ENCODE results near the gene ARL8B. TPM values are rescaled to one million over a fixed set of nuclear protein-coding genes. Genes with fewer than 3 reads are reported as not detected.

ARL8B gene
- polyA plus RNA-seq, 1 of the 3 experiments (the other 2 are of a cell fraction), result 21.9 TPM

GRCh38 chr3:5115506-5116162 lies 6.5 kb upstream of the ARL8B start:
- Histone ChIP-seq H3K4me2 (no peak overlapping the region), H4K20me1 (ENCODE audit: insufficient read depth) (no peaks in the 10 kb centered on the region), H2AFZ (ENCODE audit: low read depth) (no peak overlapping the region), H3K27me3 (ENCODE audit: insufficient read depth) (no peaks in the 10 kb centered on the region), H3K9me2 (no peaks in the 10 kb centered on the region), H3K79me2 (ENCODE audit: insufficient read depth) (no peaks in the 10 kb centered on the region), H3K36me3 (replicated peaks in 1 of 2; ENCODE audit: control insufficient read depth in 1 of 2, insufficient read depth in 2 of 2, low read length in 1 of 2) (no peaks in the 10 kb centered on the region), H3K27ac (ENCODE audit: low read depth in 2 of 2, low read length in 1 of 2) (no peak overlapping the region), H3K4me1 (ENCODE audit: control insufficient read depth in 1 of 2, insufficient read depth in 2 of 2, low read depth in 1 of 2, low read length in 1 of 2) (no peaks in the 10 kb centered on the region), H3K9ac (no peak overlapping the region), H3K4me3 (ENCODE audit: low read depth in 2 of 2, low read length in 1 of 2) (no peak overlapping the region), H3K9me3 (no peaks in the 10 kb centered on the region), H3F3A (replicated peaks; ENCODE audit: insufficient read depth) (no peaks in the 10 kb centered on the region)
- 77% methylated on average over 6 of the region's 6 CpGs for WGBS (ENCODE audit: low lambda C conversion rate)
- ChIA-PET CTCF (interaction anchor here (1.4 to 1.7 kb wide), 2 partner anchors 12 to 404 kb away, joined by 3 to 5 read pairs; no protein-coding TSS in a partner anchor), POLR2A (no interaction called here)
- no peak for TF ChIP-seq MXI1 (IDR thresholded peaks at IDR 0.05; ENCODE audit: low read depth, low read length)
- no peak for DNase-seq

GRCh38 chr3:5116538-5116937 lies 5.6 kb upstream of the ARL8B start:
- no peak for DNase-seq
- H2AFZ ChIP-seq (ENCODE audit: low read depth), result no peak overlapping the region; the same call in 1 of the 2 replicates
- TF ChIP-seq NRF1 (IDR thresholded peaks at IDR 0.05; ENCODE audit: low read depth, low read length), result no peak
- no peak for TF ChIP-seq MXI1 (IDR thresholded peaks at IDR 0.05; ENCODE audit: low read depth, low read length)
- no peak for TF ChIP-seq EP300 (IDR thresholded peaks at IDR 0.05; ENCODE audit: borderline replicate concordance in 1 of 2, low read depth in 1 of 2, low read length in 1 of 2)
- no peak for TF ChIP-seq NFIC (IDR thresholded peaks at IDR 0.05; ENCODE audit: borderline replicate concordance)
- TF ChIP-seq, protein P1, sequence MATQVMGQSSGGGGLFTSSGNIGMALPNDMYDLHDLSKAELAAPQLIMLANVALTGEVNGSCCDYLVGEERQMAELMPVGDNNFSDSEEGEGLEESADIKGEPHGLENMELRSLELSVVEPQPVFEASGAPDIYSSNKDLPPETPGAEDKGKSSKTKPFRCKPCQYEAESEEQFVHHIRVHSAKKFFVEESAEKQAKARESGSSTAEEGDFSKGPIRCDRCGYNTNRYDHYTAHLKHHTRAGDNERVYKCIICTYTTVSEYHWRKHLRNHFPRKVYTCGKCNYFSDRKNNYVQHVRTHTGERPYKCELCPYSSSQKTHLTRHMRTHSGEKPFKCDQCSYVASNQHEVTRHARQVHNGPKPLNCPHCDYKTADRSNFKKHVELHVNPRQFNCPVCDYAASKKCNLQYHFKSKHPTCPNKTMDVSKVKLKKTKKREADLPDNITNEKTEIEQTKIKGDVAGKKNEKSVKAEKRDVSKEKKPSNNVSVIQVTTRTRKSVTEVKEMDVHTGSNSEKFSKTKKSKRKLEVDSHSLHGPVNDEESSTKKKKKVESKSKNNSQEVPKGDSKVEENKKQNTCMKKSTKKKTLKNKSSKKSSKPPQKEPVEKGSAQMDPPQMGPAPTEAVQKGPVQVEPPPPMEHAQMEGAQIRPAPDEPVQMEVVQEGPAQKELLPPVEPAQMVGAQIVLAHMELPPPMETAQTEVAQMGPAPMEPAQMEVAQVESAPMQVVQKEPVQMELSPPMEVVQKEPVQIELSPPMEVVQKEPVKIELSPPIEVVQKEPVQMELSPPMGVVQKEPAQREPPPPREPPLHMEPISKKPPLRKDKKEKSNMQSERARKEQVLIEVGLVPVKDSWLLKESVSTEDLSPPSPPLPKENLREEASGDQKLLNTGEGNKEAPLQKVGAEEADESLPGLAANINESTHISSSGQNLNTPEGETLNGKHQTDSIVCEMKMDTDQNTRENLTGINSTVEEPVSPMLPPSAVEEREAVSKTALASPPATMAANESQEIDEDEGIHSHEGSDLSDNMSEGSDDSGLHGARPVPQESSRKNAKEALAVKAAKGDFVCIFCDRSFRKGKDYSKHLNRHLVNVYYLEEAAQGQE (IDR thresholded peaks at IDR 0.05; ENCODE audit: low read depth, low read length), result no peak
- no peak for TF ChIP-seq SMC3 (IDR thresholded peaks at IDR 0.05; ENCODE audit: low read depth, low read length)
- no peak for TF ChIP-seq RFX5 (IDR thresholded peaks at IDR 0.05; ENCODE audit: low read length)
- TF ChIP-seq RXRA (IDR thresholded peaks at IDR 0.05; ENCODE audit: borderline replicate concordance, low read depth), result no peak
- no peak for TF ChIP-seq FOXJ3 (CRISPR knock-in tag; IDR thresholded peaks at IDR 0.05)
- no peak for TF ChIP-seq TAF1 (IDR thresholded peaks at IDR 0.05; ENCODE audit: borderline replicate concordance, low read depth, low read length)
- no peak for TF ChIP-seq TCF12 (IDR thresholded peaks at IDR 0.05)
- no peak for TF ChIP-seq USF2 (IDR thresholded peaks at IDR 0.05; ENCODE audit: borderline replicate concordance, low read depth, low read length)
- no peak for TF ChIP-seq SIN3A (IDR thresholded peaks at IDR 0.05; ENCODE audit: borderline replicate concordance, low read depth, low read length)
- TF ChIP-seq FOSL2 (IDR thresholded peaks at IDR 0.05; ENCODE audit: borderline replicate concordance, low read depth), result no peak
- no peak for TF ChIP-seq POLR2AphosphoS5 (IDR thresholded peaks at IDR 0.05; ENCODE audit: low read depth, low read length)
- TF ChIP-seq PBX3 (IDR thresholded peaks at IDR 0.05), result no peak
- no peak for TF ChIP-seq RAD21 (IDR thresholded peaks at IDR 0.05; ENCODE audit: low read length)
- H4K20me1 ChIP-seq (ENCODE audit: insufficient read depth), result no peaks in the 10 kb centered on the region
- no peak overlapping the region for H3K9ac ChIP-seq
- H3K9me3 ChIP-seq, result no peaks in the 10 kb centered on the region
- H3K36me3 ChIP-seq (replicated peaks in 1 of 2; ENCODE audit: control insufficient read depth in 1 of 2, insufficient read depth in 2 of 2, low read length in 1 of 2), result no peaks in the 10 kb centered on the region
- H3K4me1 ChIP-seq (ENCODE audit: control insufficient read depth in 1 of 2, insufficient read depth in 2 of 2, low read depth in 1 of 2, low read length in 1 of 2), result no peaks in the 10 kb centered on the region
- CTCF ChIA-PET, result no interaction called here
- no peak overlapping the region for H3K4me3 ChIP-seq (ENCODE audit: low read depth in 2 of 2, low read length in 1 of 2)
- H3K27me3 ChIP-seq (ENCODE audit: insufficient read depth), result no peaks in the 10 kb centered on the region
- H3K27ac ChIP-seq (ENCODE audit: low read depth in 2 of 2, low read length in 1 of 2), result no peak overlapping the region
- POLR2A ChIA-PET, result no interaction called here
- WGBS (ENCODE audit: low lambda C conversion rate), result 54% methylated on average over 3 of the region's 3 CpGs
- H3K79me2 ChIP-seq (ENCODE audit: insufficient read depth), result no peaks in the 10 kb centered on the region
- H3K4me2 ChIP-seq, result no peak overlapping the region
- H3F3A ChIP-seq (replicated peaks; ENCODE audit: insufficient read depth), result no peaks in the 10 kb centered on the region
- no peaks in the 10 kb centered on the region for H3K9me2 ChIP-seq
